ENCODE measurements around the gene ATF6.

ATF6 gene

GRCh38 chr1:161839591-161839990, 73.5 kb downstream of the ATF6 start:
- no peak for DNase-seq (ENCODE audit: extremely low spot score)
- TF ChIP-seq L3MBTL2 (conservative IDR thresholded peaks at IDR 0.05), result no peak
- no peak for TF ChIP-seq SUZ12 (IDR thresholded peaks at IDR 0.05)
- TF ChIP-seq LEF1 (IDR thresholded peaks at IDR 0.05; ENCODE audit: borderline replicate concordance), result no peak
- TF ChIP-seq PKNOX1 (IDR thresholded peaks at IDR 0.05), result no peak
- TF ChIP-seq ELF4 (IDR thresholded peaks at IDR 0.05), result no peak
- no peak for TF ChIP-seq BHLHE40 (IDR thresholded peaks at IDR 0.05; ENCODE audit: borderline replicate concordance)
- no peak for TF ChIP-seq FOXA1 (IDR thresholded peaks at IDR 0.05)
- CTCF ChIA-PET, result no interaction called here
- POLR2A ChIA-PET, result no interaction called here

GRCh38 chr1:161840363-161840762, 74.2 kb downstream of the ATF6 start:
- DNase-seq (ENCODE audit: extremely low spot score), result no peak
- no peak for TF ChIP-seq ZNF384 (IDR thresholded peaks at IDR 0.05)
- no peak for TF ChIP-seq FOXM1 (IDR thresholded peaks at IDR 0.05; ENCODE audit: borderline replicate concordance)
- TF ChIP-seq SUZ12 (IDR thresholded peaks at IDR 0.05), result no peak
- no peak for TF ChIP-seq NFRKB (IDR thresholded peaks at IDR 0.05)
- no peak for TF ChIP-seq PKNOX1 (IDR thresholded peaks at IDR 0.05)
- TF ChIP-seq FOXA1 (IDR thresholded peaks at IDR 0.05), result no peak
- no peak for TF ChIP-seq ELF4 (IDR thresholded peaks at IDR 0.05)
- no peak for TF ChIP-seq TARDBP (IDR thresholded peaks at IDR 0.05)
- CTCF ChIA-PET, result no interaction called here
- POLR2A ChIA-PET, result no interaction called here

- TF ChIP-seq HDGF (IDR thresholded peaks at IDR 0.05; ENCODE audit: borderline replicate concordance), result no peak
- no peak for TF ChIP-seq FOXK2 (IDR thresholded peaks at IDR 0.05)
- TF ChIP-seq ELF4 (IDR thresholded peaks at IDR 0.05), result no peak
- no peak for TF ChIP-seq TARDBP (IDR thresholded peaks at IDR 0.05)
- no peak for TF ChIP-seq PKNOX1 (IDR thresholded peaks at IDR 0.05)
- no peak for TF ChIP-seq NFRKB (IDR thresholded peaks at IDR 0.05)
- TF ChIP-seq SP1 (IDR thresholded peaks at IDR 0.05), result no peak
- TF ChIP-seq CTBP1 (IDR thresholded peaks at IDR 0.05; ENCODE audit: borderline replicate concordance), result no peak
- no peak for TF ChIP-seq FOXM1 (IDR thresholded peaks at IDR 0.05; ENCODE audit: borderline replicate concordance)
- TF ChIP-seq LEF1 (IDR thresholded peaks at IDR 0.05; ENCODE audit: borderline replicate concordance), result no peak
- no peak for TF ChIP-seq BHLHE40 (IDR thresholded peaks at IDR 0.05; ENCODE audit: borderline replicate concordance)
- no peak for TF ChIP-seq SUZ12 (IDR thresholded peaks at IDR 0.05)
- no peak for TF ChIP-seq ARNT (IDR thresholded peaks at IDR 0.05)
- TF ChIP-seq L3MBTL2 (conservative IDR thresholded peaks at IDR 0.05), result no peak
- no peak for TF ChIP-seq ZNF384 (IDR thresholded peaks at IDR 0.05)
- no peak for TF ChIP-seq FOXA1 (IDR thresholded peaks at IDR 0.05)
- ChIA-PET CTCF (no interaction called here), POLR2A (no interaction called here)
- DNase-seq (ENCODE audit: extremely low spot score), result no peak
Measured at GRCh38 chr1:161843156-161843555, 77.0 kb downstream of the ATF6 start.

GRCh38 chr1:161844696-161845095, 78.6 kb downstream of the ATF6 start:
- CTCF ChIA-PET, result no interaction called here
- DNase-seq (ENCODE audit: extremely low spot score), result no peak
- TF ChIP-seq SUZ12 (IDR thresholded peaks at IDR 0.05), result no peak
- no peak for TF ChIP-seq ARNT (IDR thresholded peaks at IDR 0.05)
- no peak for TF ChIP-seq CTBP1 (IDR thresholded peaks at IDR 0.05; ENCODE audit: borderline replicate concordance)
- no peak for TF ChIP-seq ELF4 (IDR thresholded peaks at IDR 0.05)
- no peak for TF ChIP-seq TARDBP (IDR thresholded peaks at IDR 0.05)
- POLR2A ChIA-PET, result no interaction called here

GRCh38 chr1:161848676-161849075, 82.6 kb downstream of the ATF6 start:
- no peak for DNase-seq (ENCODE audit: extremely low spot score)
- no peak for TF ChIP-seq FOXA1 (IDR thresholded peaks at IDR 0.05)
- TF ChIP-seq ZNF384 (IDR thresholded peaks at IDR 0.05), result no peak
- no peak for TF ChIP-seq L3MBTL2 (conservative IDR thresholded peaks at IDR 0.05)
- no peak for TF ChIP-seq BHLHE40 (IDR thresholded peaks at IDR 0.05; ENCODE audit: borderline replicate concordance)
- TF ChIP-seq ARNT (IDR thresholded peaks at IDR 0.05), result no peak
- no peak for TF ChIP-seq FOXM1 (IDR thresholded peaks at IDR 0.05; ENCODE audit: borderline replicate concordance)
- no peak for TF ChIP-seq SP1 (IDR thresholded peaks at IDR 0.05)
- TF ChIP-seq TARDBP (IDR thresholded peaks at IDR 0.05), result no peak
- no peak for TF ChIP-seq PKNOX1 (IDR thresholded peaks at IDR 0.05)
- TF ChIP-seq HDGF (IDR thresholded peaks at IDR 0.05; ENCODE audit: borderline replicate concordance), result no peak
- TF ChIP-seq LEF1 (IDR thresholded peaks at IDR 0.05; ENCODE audit: borderline replicate concordance), result no peak
- TF ChIP-seq CTBP1 (IDR thresholded peaks at IDR 0.05; ENCODE audit: borderline replicate concordance), result no peak
- no peak for TF ChIP-seq SUZ12 (IDR thresholded peaks at IDR 0.05)
- no peak for TF ChIP-seq ELF4 (IDR thresholded peaks at IDR 0.05)
- POLR2A ChIA-PET, result no interaction called here
- CTCF ChIA-PET, result no interaction called here

- DNase-seq (ENCODE audit: extremely low spot score), result no peak
- ChIA-PET POLR2A (no interaction called here), CTCF (no interaction called here)
- no peak for TF ChIP-seq ARNT (IDR thresholded peaks at IDR 0.05)
- no peak for TF ChIP-seq PKNOX1 (IDR thresholded peaks at IDR 0.05)
Measured at GRCh38 chr1:161849518-161849917, 83.4 kb downstream of the ATF6 start.

All from HEK293T (cell line).